Testis (tissue), 3 donors: ENCODE measurements around the gene SPC25. TPM values are rescaled to one million over a fixed set of nuclear protein-coding genes. Genes with fewer than 3 reads are reported as not detected.

ENCODE experiments used
- DNase-seq: peaks from one replicate; pipeline ENCODE4 v3.0.0-alpha.2; 2019
- H3K27ac ChIP-seq, 2 donors: fragments of 200-600 bp; sonication (generic); one replicate each; pipeline ENCODE4 v1.5.1; 2019
- H3K27me3 ChIP-seq: fragments of 200-600 bp; sonication (generic); one replicate; pipeline ENCODE4 v1.5.1; 2019
- H3K36me3 ChIP-seq: fragments of 200-600 bp; sonication (generic); one replicate; pipeline ENCODE4 v1.5.1; 2017; ENCODE audit warnings: low read depth; ENCODE audit errors: missing control alignments
- H3K4me1 ChIP-seq: fragments of 200-600 bp; sonication (generic); one replicate; pipeline ENCODE4 v1.5.1; 2019
- H3K4me3 ChIP-seq, 2 donors: fragments of 200-600 bp; sonication (generic); one replicate each; pipeline ENCODE4 v1.5.1; 2017 to 2019
- H3K9me3 ChIP-seq: fragments of 200-600 bp; sonication (generic); one replicate; pipeline ENCODE4 v1.5.1; 2017
- CTCF ChIP-seq, 3 experiments: fragments of 450-650 bp in 2 of 3; fragments of 200-600 bp in 1 of 3; sonication (generic) in 1 of 3; IDR thresholded peaks; one replicate each; pipeline ENCODE4 v1.5.1; 2016 to 2019; ENCODE audit warnings: antibody characterized with exemption in 3 of 3, mild to moderate bottlenecking in 2 of 3, moderate library complexity in 1 of 3
- POLR2A ChIP-seq: fragments of 450-650 bp; IDR thresholded peaks from one replicate; pipeline ENCODE4 v1.6.1; 2017; ENCODE audit warnings: antibody characterized with exemption, mild to moderate bottlenecking, moderate library complexity
- WGBS, 2 donors: methylation state at CpG; one replicate each; pipeline ENCODE4 v1.1.5; 2018; 5-methylcytosine and 5-hydroxymethylcytosine counted together
- intact Hi-C: fragments of 100-400 bp; cut with DNase I; formaldehyde crosslinking; loops from one replicate; pipeline ENCODE4 v1.15.1; 2023; ENCODE audit warnings: low total_unique reads
- polyA plus RNA-seq: library from polyadenylated mRNA; stranded (reverse); fragments of 350-450 nt; fragmentation: Illumina TruSeq; extraction: RNeasy Lipid Tissue Mini Kit (QIAGEN cat#74804); gene quantifications from one replicate; pipeline ENCODE4 v1.2.3, GENCODE V29; 2014; ENCODE audit warnings: low read depth, low replicate concordance; ENCODE audit not compliant: insufficient read depth
- total RNA-seq, 2 donors: library from RNA; depleted of rRNA; stranded (reverse); fragments of >200 nt; gene quantifications; one replicate each; pipeline ENCODE4 v1.2.3, GENCODE V29; 2016

The SPC25 gene
- total and polyA plus RNA-seq, 3 donors from 2014 or later = 0.99 to 7.3 (median 3.7) TPM

DNA sequence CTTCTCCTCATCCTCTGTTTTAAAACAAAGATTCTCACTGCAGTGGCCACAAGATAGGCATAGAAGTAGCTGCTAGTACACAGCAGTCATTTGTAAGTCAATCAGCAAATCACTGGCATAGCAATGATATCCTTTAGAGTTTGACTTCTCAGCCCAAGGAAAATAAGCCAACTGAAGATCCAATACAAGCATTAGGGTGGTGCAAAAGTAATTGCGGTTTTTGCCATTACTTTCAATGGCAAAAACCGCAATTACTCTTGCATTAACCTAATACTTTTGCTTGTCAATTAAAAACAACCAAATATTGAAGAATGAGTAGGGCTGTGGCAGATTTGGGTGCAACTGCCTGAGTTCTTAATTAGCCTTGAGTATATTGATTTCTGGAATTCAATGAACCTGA lies 13.7 kb upstream of the SPC25 start:
- H3K27ac ChIP-seq = no peak overlapping the region
- H3K36me3 ChIP-seq = no peaks in the 10 kb centered on the region
- H3K9me3 ChIP-seq = no peaks in the 10 kb centered on the region
- no peak for TF ChIP-seq POLR2A
- no peak for TF ChIP-seq CTCF (IDR thresholded peaks at IDR 0.05)
- no peaks in the 10 kb centered on the region for H3K4me1 ChIP-seq
- 83 to 97% methylated on average over 2 of the region's 2 CpGs for WGBS, 2 donors
- no peak for DNase-seq
- intact Hi-C loops = no loop called here
- H3K27me3 ChIP-seq = no peaks in the 10 kb centered on the region
- no peak overlapping the region for H3K4me3 ChIP-seq

DNA sequence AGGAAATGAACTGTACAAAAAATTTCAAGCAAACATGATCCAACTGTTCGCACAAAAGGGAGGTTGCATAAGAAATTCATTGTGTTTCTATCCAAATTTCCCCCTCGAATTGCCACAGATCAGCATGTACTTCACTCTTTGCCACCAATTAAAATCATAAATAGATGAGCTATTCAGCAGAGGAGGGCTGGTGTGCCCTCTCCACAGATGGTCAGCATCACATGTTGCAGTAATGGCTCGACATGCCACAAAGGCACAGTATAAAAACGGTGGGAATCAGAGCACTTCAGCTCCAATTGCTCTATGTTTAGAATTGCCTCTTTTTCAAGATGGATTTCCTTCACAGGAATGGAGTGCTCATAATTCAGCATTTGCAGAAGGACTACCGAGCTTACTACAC lies 10.8 kb upstream of the SPC25 start, which contains the start of gene G6PC2:
G6PC2 (plus strand) TSS at position 289 of the 400 bp plus-strand sequence; CDS start at position 330, 41 bp downstream.
- no peaks in the 10 kb centered on the region for H3K27me3 ChIP-seq
- H3K27ac ChIP-seq = no peak within 1 kb of the TSS
- no peak within 1 kb of the TSS for H3K4me3 ChIP-seq
- H3K36me3 ChIP-seq = no peaks in the 10 kb centered on the region
- TF ChIP-seq POLR2A = no peak
- 41 to 55% methylated on average over 5 of the region's 5 CpGs for WGBS, 2 donors
- intact Hi-C loops = no loop called here
- no peak for DNase-seq
- no peaks in the 10 kb centered on the region for H3K4me1 ChIP-seq
- no peaks in the 10 kb centered on the region for H3K9me3 ChIP-seq

- Histone ChIP-seq H3K4me1 (no peaks in the 10 kb centered on the region), H3K4me3 (no peak overlapping the region), H3K36me3 (no peaks in the 10 kb centered on the region), H3K27me3 (no peaks in the 10 kb centered on the region), H3K9me3 (no peaks in the 10 kb centered on the region), H3K27ac (no peak overlapping the region)
- intact Hi-C loops = no loop called here
- WGBS, 2 donors = 62 to 87% methylated on average over 1 of the region's 1 CpG
- DNase-seq = no peak
- TF ChIP-seq CTCF (IDR thresholded peaks at IDR 0.05) (no peak), POLR2A (no peak)
Measured at GRCh38 chr2:168897449-168897848, 7.2 kb upstream of the SPC25 start.

- no peaks in the 10 kb centered on the region for H3K4me1 ChIP-seq
- 56 to 82% methylated on average over 4 of the region's 4 CpGs for WGBS, 2 donors
- no peak for TF ChIP-seq POLR2A
- no peaks in the 10 kb centered on the region for H3K9me3 ChIP-seq
- H3K36me3 ChIP-seq = no peaks in the 10 kb centered on the region
- DNase-seq = no peak
- no peaks in the 10 kb centered on the region for H3K27me3 ChIP-seq
- no peak overlapping the region for H3K4me3 ChIP-seq
- intact Hi-C loops = no loop called here
- no peak overlapping the region for H3K27ac ChIP-seq
Measured at GRCh38 chr2:168896783-168897182, 6.6 kb upstream of the SPC25 start.

DNA sequence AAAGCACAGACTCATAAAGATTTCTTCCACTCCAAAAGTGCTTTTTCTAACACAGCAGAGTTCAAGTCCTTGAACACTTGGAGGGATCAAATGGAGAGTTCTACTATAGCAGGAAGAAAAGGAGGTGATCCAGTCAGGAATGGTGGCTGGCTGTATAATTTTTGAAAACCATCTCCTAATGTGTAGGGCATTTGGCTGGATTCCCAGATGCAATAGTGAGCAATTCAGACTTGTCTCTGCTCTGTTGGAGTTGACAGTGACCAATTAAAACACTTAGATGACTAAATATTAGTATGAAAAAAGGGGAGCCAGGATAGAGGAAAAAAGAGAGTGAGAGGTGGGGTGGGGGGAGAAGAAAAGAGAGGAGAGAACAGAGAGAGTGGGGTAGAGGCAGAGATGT lies 5.5 kb upstream of the SPC25 start:
- TF ChIP-seq CTCF (IDR thresholded peaks at IDR 0.05) (no peak), POLR2A (no peak)
- no peak for DNase-seq
- Histone ChIP-seq H3K9me3 (no peaks in the 10 kb centered on the region), H3K4me3 (no peak overlapping the region), H3K27me3 (no peaks in the 10 kb centered on the region), H3K4me1 (no peaks in the 10 kb centered on the region), H3K36me3 (no peaks in the 10 kb centered on the region), H3K27ac (no peak overlapping the region)
- intact Hi-C loops = no loop called here

DNA sequence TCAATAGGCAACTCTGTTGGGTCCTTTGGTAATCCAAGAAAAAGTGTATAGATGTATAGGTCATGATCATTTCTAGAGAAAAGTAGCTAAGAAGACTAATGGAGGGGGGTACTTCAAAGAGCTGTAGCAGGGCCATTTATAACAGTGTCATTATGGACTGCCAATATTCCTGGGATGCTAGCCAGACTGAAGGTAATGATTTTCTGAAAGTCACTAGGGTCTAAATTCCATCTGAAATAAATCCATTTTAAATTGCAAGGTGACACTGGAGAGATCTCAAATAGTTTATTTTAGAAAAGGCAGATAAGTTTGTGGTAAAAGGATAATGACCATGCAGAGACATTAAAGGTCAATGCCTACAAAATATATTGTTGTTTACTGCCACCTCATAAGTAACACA lies 4.5 kb upstream of the SPC25 start:
- Histone ChIP-seq H3K4me1 (no peaks in the 10 kb centered on the region), H3K36me3 (no peaks in the 10 kb centered on the region), H3K9me3 (no peaks in the 10 kb centered on the region), H3K27ac (no peak overlapping the region), H3K27me3 (no peaks in the 10 kb centered on the region), H3K4me3 (no peak overlapping the region)
- intact Hi-C loops = no loop called here
- no peak for DNase-seq
- TF ChIP-seq CTCF (IDR thresholded peaks at IDR 0.05) (no peak), POLR2A (no peak)
